ENCODE data around the gene UVRAG.
"Not testable (repeated sequence)": the region's sequence is repeated elsewhere in the genome, so short reads cannot be mapped to it uniquely, and the experiment has no call there.

The UVRAG gene

DNA sequence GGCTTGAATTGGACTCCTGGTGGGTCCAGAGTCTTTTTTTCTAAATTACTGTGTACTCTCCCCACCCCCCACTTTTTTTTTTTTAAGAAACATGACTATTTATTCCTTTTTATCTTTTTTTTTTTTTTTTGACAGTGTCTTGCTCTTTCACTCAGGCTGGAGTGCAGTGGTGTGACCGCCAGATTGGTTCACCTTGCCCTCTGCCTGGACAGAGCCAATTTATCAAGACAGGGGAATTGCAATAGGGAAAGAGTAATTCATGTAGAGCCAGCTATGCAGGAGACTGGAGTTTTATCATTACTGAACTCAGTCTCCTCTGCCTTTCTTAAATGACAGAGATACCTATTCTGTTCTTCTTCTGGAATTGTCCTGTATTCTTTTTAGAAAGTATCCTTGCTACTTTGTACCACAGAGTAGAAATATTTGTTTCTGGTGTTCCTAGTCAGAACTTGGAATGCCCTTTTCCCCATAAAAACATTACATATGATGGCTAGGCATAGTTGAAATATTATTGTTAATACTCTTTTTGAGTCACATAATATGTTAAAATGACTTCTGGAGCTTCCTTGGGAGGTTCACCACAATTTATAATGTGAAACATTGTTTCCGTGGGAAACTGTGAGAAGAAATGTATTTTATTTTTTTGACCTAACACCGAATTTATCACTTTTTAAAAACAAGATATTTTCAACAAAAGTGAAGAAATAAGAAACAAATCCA lies 95.6 kb downstream of the UVRAG start:
- H3K9me3 ChIP-seq (ENCODE audit: control insufficient read depth, insufficient read depth, low read length): no peaks in the 10 kb centered on the region
- H3K36me3 ChIP-seq (ENCODE audit: insufficient read depth, low read length): no peaks in the 10 kb centered on the region

GRCh38 chr11:75911459-75911858 lies 96.4 kb downstream of the UVRAG start:
- no peak overlapping the region for H3K9ac ChIP-seq (ENCODE audit: low read depth, low read length)
- H3K9me3 ChIP-seq (ENCODE audit: control insufficient read depth, insufficient read depth, low read length): no peaks in the 10 kb centered on the region
- H3K36me3 ChIP-seq (ENCODE audit: insufficient read depth, low read length): no peaks in the 10 kb centered on the region
- H3K4me1 ChIP-seq (ENCODE audit: insufficient read depth, low read length): no peaks in the 10 kb centered on the region

More for the DNA sequence above, 95.6 kb downstream of the UVRAG start:
- H3K4me1 ChIP-seq (ENCODE audit: insufficient read depth, low read length): no peaks in the 10 kb centered on the region
- no peak overlapping the region for H3K9ac ChIP-seq (ENCODE audit: low read depth, low read length)

DNA sequence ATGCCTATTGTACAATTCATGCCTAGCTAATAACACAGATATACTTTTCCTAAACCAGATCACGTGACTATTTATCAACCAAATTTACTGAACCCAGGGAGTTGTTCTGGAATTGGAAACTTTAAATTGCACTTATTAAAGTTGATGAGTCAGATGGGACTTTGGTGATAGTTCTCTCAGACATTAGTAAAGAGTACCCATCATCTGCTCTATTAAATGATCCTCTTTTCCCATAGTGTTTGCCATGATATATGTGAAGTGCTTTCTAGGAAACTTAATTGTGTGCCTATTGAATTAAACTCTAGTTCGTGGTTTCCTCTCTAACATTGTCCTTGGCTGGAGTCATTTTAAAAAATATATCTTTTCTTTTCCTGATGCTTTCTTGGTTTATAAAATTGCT lies 99.0 kb downstream of the UVRAG start:
- H3K9me3 ChIP-seq (ENCODE audit: control insufficient read depth, insufficient read depth, low read length): no peaks in the 10 kb centered on the region
- H3K4me1 ChIP-seq (ENCODE audit: insufficient read depth, low read length): no peaks in the 10 kb centered on the region
- no peaks in the 10 kb centered on the region for H3K36me3 ChIP-seq (ENCODE audit: insufficient read depth, low read length)
- no peak overlapping the region for H3K9ac ChIP-seq (ENCODE audit: low read depth, low read length)

DNA sequence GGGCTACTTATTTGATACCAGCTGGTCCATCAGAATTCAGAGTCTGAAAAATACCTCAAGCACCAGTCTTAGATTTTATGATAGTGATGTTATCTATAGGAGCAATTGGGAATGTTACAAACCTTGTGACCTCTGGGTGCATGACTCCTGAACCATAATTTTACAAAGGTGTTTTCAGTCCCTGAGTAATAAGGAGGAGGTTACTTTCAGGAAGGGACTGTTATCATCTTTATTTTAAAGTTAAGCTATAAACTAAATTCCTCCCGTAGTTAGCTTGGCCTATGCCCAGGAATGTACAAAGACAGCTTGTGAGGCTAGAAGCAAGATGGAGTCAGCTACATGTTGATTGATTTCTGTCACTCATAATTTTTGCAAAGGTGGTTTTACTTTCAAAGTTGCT lies 101.9 kb downstream of the UVRAG start:
- H3K9ac ChIP-seq (ENCODE audit: low read depth, low read length): no peak overlapping the region
- no peaks in the 10 kb centered on the region for H3K36me3 ChIP-seq (ENCODE audit: insufficient read depth, low read length)
- no peaks in the 10 kb centered on the region for H3K4me1 ChIP-seq (ENCODE audit: insufficient read depth, low read length)
- H3K9me3 ChIP-seq (ENCODE audit: control insufficient read depth, insufficient read depth, low read length): no peaks in the 10 kb centered on the region

DNA sequence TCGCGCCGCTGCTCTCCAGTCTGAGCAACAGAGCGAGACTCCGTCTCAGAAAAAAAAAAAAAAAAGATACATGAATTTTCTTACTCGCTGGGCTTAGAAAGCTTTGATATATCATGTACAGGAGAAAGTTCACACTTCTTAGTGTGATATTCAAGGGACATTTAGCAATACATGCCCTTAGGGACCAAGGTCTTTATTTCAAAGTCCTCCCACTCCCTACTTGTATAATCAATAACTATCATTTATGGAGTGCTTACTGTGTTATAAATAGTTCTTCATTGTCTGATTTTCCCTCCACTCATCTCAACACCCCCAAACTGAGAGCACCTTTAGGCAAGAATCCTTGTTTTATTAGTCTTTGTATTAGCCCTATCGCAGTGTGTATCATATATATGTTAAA lies 103.3 kb downstream of the UVRAG start:
- Histone ChIP-seq H3K9ac (ENCODE audit: low read depth, low read length) (no peak overlapping the region), H3K36me3 (ENCODE audit: insufficient read depth, low read length) (no peaks in the 10 kb centered on the region), H3K4me1 (ENCODE audit: insufficient read depth, low read length) (no peaks in the 10 kb centered on the region), H3K9me3 (ENCODE audit: control insufficient read depth, insufficient read depth, low read length) (no peaks in the 10 kb centered on the region)

DNA sequence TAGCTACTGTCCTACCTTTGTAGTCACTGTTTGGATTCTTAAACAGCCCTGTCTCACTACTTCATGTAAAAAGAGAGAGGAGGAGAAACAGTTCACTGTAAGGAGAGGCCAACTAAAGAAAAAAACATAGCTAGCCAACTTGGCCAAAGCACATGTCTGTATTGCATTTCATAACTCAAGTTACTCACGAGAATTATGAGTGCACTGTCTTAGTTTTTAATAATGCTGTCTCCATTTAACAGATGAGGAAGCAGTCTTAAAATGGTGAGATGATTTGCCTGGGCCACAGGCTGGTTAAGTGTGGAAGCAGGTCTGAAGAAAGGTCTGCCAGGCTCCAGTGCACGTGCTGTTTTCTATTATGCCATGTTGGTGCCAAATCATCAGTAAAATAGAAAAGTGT lies 104.5 kb downstream of the UVRAG start:
- Histone ChIP-seq H3K9ac (ENCODE audit: low read depth, low read length) (no peak overlapping the region), H3K36me3 (ENCODE audit: insufficient read depth, low read length) (no peaks in the 10 kb centered on the region)

GRCh38 chr11:75920848-75921247 lies 105.8 kb downstream of the UVRAG start:
- H3K4me1 ChIP-seq (ENCODE audit: insufficient read depth, low read length): no peaks in the 10 kb centered on the region
- no peaks in the 10 kb centered on the region for H3K9me3 ChIP-seq (ENCODE audit: control insufficient read depth, insufficient read depth, low read length)
- no peak overlapping the region for H3K9ac ChIP-seq (ENCODE audit: low read depth, low read length)
- H3K36me3 ChIP-seq (ENCODE audit: insufficient read depth, low read length): no peaks in the 10 kb centered on the region

More for the DNA sequence above, 104.5 kb downstream of the UVRAG start:
- no peaks in the 10 kb centered on the region for H3K9me3 ChIP-seq (ENCODE audit: control insufficient read depth, insufficient read depth, low read length)
- H3K4me1 ChIP-seq (ENCODE audit: insufficient read depth, low read length): no peaks in the 10 kb centered on the region

DNA sequence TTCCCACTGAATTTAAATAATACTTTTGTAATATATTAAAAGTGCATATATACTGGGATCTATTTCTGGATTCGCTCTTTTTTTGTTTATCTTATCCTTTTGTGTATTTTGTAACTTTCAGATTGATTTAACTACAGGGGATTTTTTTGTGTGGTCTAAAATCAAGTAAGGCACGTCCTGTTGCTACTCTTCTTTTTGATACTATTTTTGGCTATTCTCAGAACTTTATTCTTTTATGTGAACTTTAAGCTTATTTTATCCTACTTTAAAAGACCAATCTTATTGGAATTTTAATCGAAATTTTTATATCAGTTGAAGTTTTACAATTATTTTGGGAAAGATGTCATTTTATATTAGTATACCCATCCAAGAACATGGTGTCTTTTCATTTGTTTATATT lies 106.8 kb downstream of the UVRAG start:
- no peaks in the 10 kb centered on the region for H3K4me1 ChIP-seq (ENCODE audit: insufficient read depth, low read length)
- no peaks in the 10 kb centered on the region for H3K9me3 ChIP-seq (ENCODE audit: control insufficient read depth, insufficient read depth, low read length)
- no peaks in the 10 kb centered on the region for H3K36me3 ChIP-seq (ENCODE audit: insufficient read depth, low read length)
- no peak overlapping the region for H3K9ac ChIP-seq (ENCODE audit: low read depth, low read length)

DNA sequence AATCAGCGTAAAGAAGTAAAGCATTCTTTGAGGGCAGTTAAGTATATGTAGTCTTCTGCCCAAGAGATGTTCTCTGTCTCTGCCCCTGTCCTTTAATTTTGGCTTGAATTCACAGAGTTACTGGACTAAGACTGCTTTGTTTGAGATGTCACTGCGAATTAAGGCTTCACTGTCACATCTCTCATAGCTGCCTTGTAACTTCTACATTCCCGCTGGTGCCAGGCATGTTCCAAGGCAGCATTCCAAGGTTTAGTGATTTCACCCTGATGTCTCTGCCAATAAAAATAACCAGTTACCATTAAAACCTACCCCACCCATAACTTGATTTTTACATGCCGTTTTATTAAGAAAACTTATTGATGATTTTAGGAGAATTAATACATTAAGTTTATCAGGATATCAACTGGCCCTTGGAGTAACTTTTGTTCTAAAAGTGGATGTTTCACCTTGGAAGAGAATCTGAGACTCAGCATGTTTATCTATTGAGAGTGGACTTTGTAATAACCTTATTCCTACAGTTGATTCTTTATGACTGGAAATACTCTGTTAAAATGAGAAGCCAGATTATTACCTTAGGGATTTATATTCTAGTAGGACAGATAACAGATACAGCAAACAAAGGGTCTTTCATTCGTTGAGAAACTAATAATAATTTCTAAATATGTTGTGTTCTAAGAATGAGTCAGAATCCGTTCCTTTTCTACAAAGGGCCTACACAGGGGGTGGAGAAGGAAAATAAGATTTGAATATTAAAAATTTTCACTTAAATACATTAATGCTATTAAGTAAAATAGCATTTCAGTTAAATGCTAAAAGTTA lies 110.2 kb downstream of the UVRAG start:
- no peaks in the 10 kb centered on the region for H3K9me3 ChIP-seq (ENCODE audit: control insufficient read depth, insufficient read depth, low read length)
- no peak overlapping the region for H3K9ac ChIP-seq (ENCODE audit: low read depth, low read length)
- no peaks in the 10 kb centered on the region for H3K4me1 ChIP-seq (ENCODE audit: insufficient read depth, low read length)
- no peaks in the 10 kb centered on the region for H3K36me3 ChIP-seq (ENCODE audit: insufficient read depth, low read length)

- Histone ChIP-seq H3K36me3 (ENCODE audit: insufficient read depth, low read length) (no peaks in the 10 kb centered on the region), H3K9ac (ENCODE audit: low read depth, low read length) (no peak overlapping the region), H3K4me1 (ENCODE audit: insufficient read depth, low read length) (no peaks in the 10 kb centered on the region), H3K9me3 (ENCODE audit: control insufficient read depth, insufficient read depth, low read length) (no peaks in the 10 kb centered on the region)
These were observed 110.8 kb downstream of the UVRAG start for GRCh38 chr11:75925785-75926164.

- Histone ChIP-seq H3K36me3 (ENCODE audit: insufficient read depth, low read length) (no peaks in the 10 kb centered on the region), H3K9ac (ENCODE audit: low read depth, low read length) (no peak overlapping the region)
These were observed 114.7 kb downstream of the UVRAG start for GRCh38 chr11:75929706-75930105.

DNA sequence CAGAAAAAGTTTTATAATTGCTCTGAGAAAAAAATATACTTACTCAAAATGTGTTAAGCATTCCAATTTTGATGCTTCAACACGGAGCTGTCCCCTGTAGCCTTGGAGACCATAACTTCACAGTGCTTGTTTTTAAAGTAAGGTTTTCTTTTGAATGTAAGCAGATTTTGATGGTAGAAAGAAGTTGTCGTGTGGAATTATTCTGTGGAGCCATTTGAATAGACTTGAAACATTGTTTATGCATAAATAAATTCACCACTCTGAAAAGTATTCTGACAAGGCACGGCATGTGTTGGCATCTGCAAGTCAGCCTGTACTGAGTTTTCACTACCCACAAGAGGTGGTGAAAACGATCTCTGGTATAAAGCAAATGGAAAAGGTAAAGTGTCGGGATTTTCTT lies 115.5 kb downstream of the UVRAG start:
- Histone ChIP-seq H3K4me1 (ENCODE audit: insufficient read depth, low read length) (no peaks in the 10 kb centered on the region), H3K36me3 (ENCODE audit: insufficient read depth, low read length) (no peaks in the 10 kb centered on the region), H3K9me3 (ENCODE audit: control insufficient read depth, insufficient read depth, low read length) (no peaks in the 10 kb centered on the region), H3K9ac (ENCODE audit: low read depth, low read length) (no peak overlapping the region)

More at GRCh38 chr11:75929706-75930105, 114.7 kb downstream of the UVRAG start:
- no peaks in the 10 kb centered on the region for H3K4me1 ChIP-seq (ENCODE audit: insufficient read depth, low read length)
- no peaks in the 10 kb centered on the region for H3K9me3 ChIP-seq (ENCODE audit: control insufficient read depth, insufficient read depth, low read length)

- Histone ChIP-seq H3K36me3 (ENCODE audit: insufficient read depth, low read length) (no peaks in the 10 kb centered on the region), H3K9ac (ENCODE audit: low read depth, low read length) (no peak overlapping the region), H3K9me3 (ENCODE audit: control insufficient read depth, insufficient read depth, low read length) (no peaks in the 10 kb centered on the region), H3K4me1 (ENCODE audit: insufficient read depth, low read length) (no peaks in the 10 kb centered on the region)
These were observed 116.1 kb downstream of the UVRAG start for GRCh38 chr11:75931124-75931523.

GRCh38 chr11:75933736-75934135 lies 118.7 kb downstream of the UVRAG start:
- H3K36me3 ChIP-seq (ENCODE audit: insufficient read depth, low read length); H3K9me3 ChIP-seq (ENCODE audit: control insufficient read depth, insufficient read depth, low read length); H3K9ac ChIP-seq (ENCODE audit: low read depth, low read length); H3K4me1 ChIP-seq (ENCODE audit: insufficient read depth, low read length): not testable (repeated sequence)

GRCh38 chr11:75934851-75935250 lies 119.8 kb downstream of the UVRAG start:
- H3K36me3 ChIP-seq (ENCODE audit: insufficient read depth, low read length): no peaks in the 10 kb centered on the region
- no peaks in the 10 kb centered on the region for H3K4me1 ChIP-seq (ENCODE audit: insufficient read depth, low read length)
- no peaks in the 10 kb centered on the region for H3K9me3 ChIP-seq (ENCODE audit: control insufficient read depth, insufficient read depth, low read length)
- no peak overlapping the region; the same call in 1 of the 2 replicates for H3K9ac ChIP-seq (ENCODE audit: low read depth, low read length)

Data from ES-I3 (cell line).